AG04449 (cell line): ENCODE results near the gene SBF2.

Experiments
- CTCF ChIA-PET: fragments of 350-600 bp; formaldehyde crosslinking; extraction: SDS; loops from one replicate; lab custom pipeline; 2021; ENCODE audit warnings: antibody characterized with exemption; lab: Yijun Ruan, JAX
- POLR2A ChIA-PET: fragments of 400-600, 350-600 bp; formaldehyde crosslinking; extraction: SDS; loops from one replicate; lab custom pipeline; 2020; ENCODE audit warnings: antibody characterized with exemption, inconsistent platforms; lab: Yijun Ruan, JAX
- DNase-seq: peaks from one replicate; pipeline ENCODE4 v3.0.0-alpha.2; 2010; ENCODE audit warnings: low read depth, low spot score
- H3K4me3 ChIP-seq: 2 replicates; pipeline ENCODE4 v1.5.1; 2011; ENCODE audit warnings: low read depth, mild to moderate bottlenecking, control low read depth, low read length
- CTCF ChIP-seq: IDR thresholded peaks from one replicate; pipeline ENCODE4 v1.5.1; 2011; ENCODE audit warnings: mild to moderate bottlenecking, moderate library complexity, low read length, control low read depth, inconsistent platforms; ENCODE audit not compliant: insufficient read depth; ENCODE audit errors: missing control alignments

The SBF2 gene

GRCh38 chr11:9815486-9816136, 478.4 kb downstream of the SBF2 start:
- no peak for TF ChIP-seq CTCF
- CTCF ChIA-PET = interaction anchor here (1.2 kb wide), 3 partner anchors 9 to 47 kb away, joined by 3 read pairs; no protein-coding TSS in a partner anchor
- no peak overlapping the region for H3K4me3 ChIP-seq
- POLR2A ChIA-PET = interaction anchor here (0.6 kb wide), 1 partner anchor 12 kb away, joined by 3 read pairs; no protein-coding TSS in a partner anchor
- DNase-seq = no peak

DNA sequence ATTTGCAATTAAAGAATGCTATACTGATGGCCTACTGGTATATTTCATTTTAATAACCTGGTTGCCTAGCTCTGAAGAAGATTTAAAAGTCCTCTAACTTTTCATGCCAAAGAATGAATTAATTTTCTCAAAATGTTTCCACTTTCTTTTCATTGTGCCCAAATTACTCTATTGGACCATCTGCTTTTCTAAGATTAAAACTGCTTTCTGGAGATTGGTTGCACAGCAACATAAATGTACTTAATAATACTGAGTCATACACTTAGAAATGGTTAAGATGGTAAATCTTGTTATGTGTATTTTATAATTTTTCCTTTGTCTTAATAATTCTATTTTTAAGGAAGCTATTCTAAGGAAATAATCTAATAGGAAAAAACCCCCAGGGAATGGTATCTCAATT, 479.9 kb downstream of the SBF2 start:
- POLR2A ChIA-PET = no interaction called here
- CTCF ChIA-PET = interaction anchor here (0.9 to 1.3 kb wide), 2 partner anchors 10 to 56 kb away, joined by 3 to 4 read pairs; no protein-coding TSS in a partner anchor
- TF ChIP-seq CTCF = no peak
- no peak overlapping the region for H3K4me3 ChIP-seq
- DNase-seq = no peak

DNA sequence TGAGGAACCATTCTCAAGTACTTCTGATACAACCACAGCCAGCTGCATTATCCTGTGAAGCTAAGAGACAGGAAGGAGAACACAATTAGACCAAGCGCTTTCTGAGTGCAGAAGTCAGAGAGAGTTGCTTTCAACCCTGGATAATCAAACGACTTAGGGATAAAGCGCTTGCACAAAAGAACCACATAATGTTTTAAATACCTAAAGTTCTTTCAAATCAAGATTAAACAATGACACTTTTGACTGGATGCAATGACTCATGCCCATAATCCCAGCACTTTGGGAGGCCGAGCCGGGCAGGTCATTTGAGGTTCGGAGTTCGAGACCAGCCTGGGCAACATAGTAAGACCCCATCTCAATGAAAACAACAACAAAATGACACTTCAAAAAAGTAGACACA, 485.1 kb downstream of the SBF2 start:
- no peak for DNase-seq
- ChIA-PET POLR2A (interaction anchor here (0.7 kb wide), 1 partner anchor 31 kb away, joined by 4 read pairs; no protein-coding TSS in a partner anchor), CTCF (interaction anchor here (1.1 kb wide), 1 partner anchor 51 kb away, joined by 3 read pairs; no protein-coding TSS in a partner anchor)
- no peak for TF ChIP-seq CTCF
- H3K4me3 ChIP-seq = no peak overlapping the region

- ChIA-PET CTCF (interaction anchor here (0.8 to 1.3 kb wide), 3 partner anchors 9 to 166 kb away, joined by 3 to 5 read pairs (median 3); no protein-coding TSS in a partner anchor), POLR2A (no interaction called here)
- no peak for DNase-seq
- TF ChIP-seq CTCF = no peak
- no peak overlapping the region for H3K4me3 ChIP-seq
These were observed 486.9 kb downstream of the SBF2 start for GRCh38 chr11:9806946-9807687.

GRCh38 chr11:9804419-9804902, 489.6 kb downstream of the SBF2 start:
- no peak overlapping the region for H3K4me3 ChIP-seq
- DNase-seq = no peak
- no peak for TF ChIP-seq CTCF
- CTCF ChIA-PET = interaction anchor here (0.8 to 1.2 kb wide), 4 partner anchors 10 to 191 kb away, joined by 3 read pairs; no protein-coding TSS in a partner anchor
- POLR2A ChIA-PET = interaction anchor here (4.0 kb wide), 1 partner anchor 44 kb away, joined by 21 read pairs; no protein-coding TSS in a partner anchor
